H9 (cell line): Measurements from ENCODE around the gene OR6S1. TPM values are rescaled to one million over a fixed set of nuclear protein-coding genes. Genes with fewer than 3 reads are reported as not detected.

Experiments
- DNase-seq: peaks from one replicate; pipeline ENCODE4 v3.0.0-alpha.2; 2017
- H2AFZ ChIP-seq: one replicate; pipeline ENCODE4 v1.6.1; 2013; ENCODE audit warnings: mild to moderate bottlenecking, low read length, control low read depth, moderate library complexity
- H2AK5ac ChIP-seq: 2 replicates; pipeline ENCODE4 v1.6.1; 2013; ENCODE audit warnings: low read length, control low read depth, mixed read lengths; ENCODE audit not compliant: insufficient read length
- H2BK120ac ChIP-seq: one replicate; pipeline ENCODE4 v1.6.1; 2013; ENCODE audit warnings: low read depth, mild to moderate bottlenecking, low read length, control low read depth, inconsistent platforms; ENCODE audit not compliant: poor library complexity, severe bottlenecking
- H2BK12ac ChIP-seq: 2 replicates; pipeline ENCODE4 v1.6.1; 2013; ENCODE audit warnings: low read length, control low read depth, mixed read lengths, low read depth; ENCODE audit not compliant: insufficient read length
- H2BK15ac ChIP-seq: 2 replicates; pipeline ENCODE4 v1.6.1; 2013; ENCODE audit warnings: low read depth, low read length, control low read depth
- H2BK20ac ChIP-seq: one replicate; pipeline ENCODE4 v1.6.1; 2013; ENCODE audit warnings: low read depth, mild to moderate bottlenecking, low read length, control low read depth, inconsistent platforms; ENCODE audit not compliant: poor library complexity, severe bottlenecking
- H2BK5ac ChIP-seq: 2 replicates; pipeline ENCODE4 v1.6.1; 2013; ENCODE audit warnings: low read length, control low read depth, mixed read lengths; ENCODE audit not compliant: insufficient read length
- H3K14ac ChIP-seq: 2 replicates; pipeline ENCODE4 v1.6.1; 2013; ENCODE audit warnings: low read length, control low read depth; ENCODE audit not compliant: insufficient read depth
- H3K18ac ChIP-seq: 2 replicates; pipeline ENCODE4 v1.6.1; 2013; ENCODE audit warnings: low read depth, mild to moderate bottlenecking, mixed read lengths, low read length, control low read depth; ENCODE audit not compliant: insufficient read length
- H3K23ac ChIP-seq: 2 replicates; pipeline ENCODE4 v1.6.1; 2013; ENCODE audit warnings: low read length, control low read depth, mixed read lengths, low read depth; ENCODE audit not compliant: insufficient read length
- H3K23me2 ChIP-seq: 2 replicates; pipeline ENCODE4 v1.6.1; 2013; ENCODE audit warnings: low read depth, mild to moderate bottlenecking, mixed read lengths, low read length, control low read depth; ENCODE audit not compliant: insufficient read length, poor library complexity, severe bottlenecking
- H3K27ac ChIP-seq: 2 replicates; pipeline ENCODE4 v1.5.1; 2013; ENCODE audit warnings: low read length, control low read depth, mixed read lengths, low read depth; ENCODE audit not compliant: insufficient read length
- H3K27me3 ChIP-seq: 2 replicates; pipeline ENCODE4 v1.6.1; 2013; ENCODE audit warnings: low read length, control low read depth, inconsistent platforms; ENCODE audit not compliant: insufficient read depth
- H3K4ac ChIP-seq: 2 replicates; pipeline ENCODE4 v1.6.1; 2013; ENCODE audit warnings: low read depth, mild to moderate bottlenecking, control low read depth, inconsistent platforms, low read length, moderate library complexity
- H3K4me1 ChIP-seq: 2 replicates; pipeline ENCODE4 v1.6.1; 2013; ENCODE audit warnings: low read length, control low read depth, inconsistent platforms; ENCODE audit not compliant: insufficient read depth
- H3K4me2 ChIP-seq: 2 replicates; pipeline ENCODE4 v1.6.1; 2013; ENCODE audit warnings: low read length, control low read depth, mixed read lengths; ENCODE audit not compliant: insufficient read length, insufficient read depth
- H3K56ac ChIP-seq: 2 replicates; pipeline ENCODE4 v1.6.1; 2013; ENCODE audit warnings: low read depth, mild to moderate bottlenecking, mixed read lengths, low read length, control low read depth; ENCODE audit not compliant: insufficient read length
- H3K79me1 ChIP-seq: 2 replicates; pipeline ENCODE4 v1.6.1; 2013; ENCODE audit warnings: low read depth, mild to moderate bottlenecking, moderate library complexity, low read length, control low read depth, inconsistent platforms; ENCODE audit not compliant: insufficient read depth, poor library complexity, severe bottlenecking
- H3K79me2 ChIP-seq: 2 replicates; pipeline ENCODE4 v1.6.1; 2013; ENCODE audit warnings: low read length, control low read depth, inconsistent platforms; ENCODE audit not compliant: insufficient read depth
- H3K9ac ChIP-seq: 2 replicates; pipeline ENCODE4 v1.6.1; 2013; ENCODE audit warnings: low read length, control low read depth, mixed read lengths; ENCODE audit not compliant: insufficient read length; ENCODE audit errors: extremely low read depth
- H3K9me3 ChIP-seq: one replicate; pipeline ENCODE4 v1.6.1; 2013; ENCODE audit warnings: low read depth, low read length, inconsistent platforms; ENCODE audit not compliant: control insufficient read depth
- H3T11ph ChIP-seq: one replicate; pipeline ENCODE4 v1.6.1; 2013; ENCODE audit warnings: mild to moderate bottlenecking, low read length, control low read depth, inconsistent platforms
- H4K20me1 ChIP-seq: one replicate; pipeline ENCODE4 v1.6.1; 2013; ENCODE audit not compliant: control insufficient read depth, insufficient read length, insufficient read depth
- H4K5ac ChIP-seq: 2 replicates; pipeline ENCODE4 v1.6.1; 2013; ENCODE audit warnings: low read depth, mild to moderate bottlenecking, mixed read lengths, low read length, control low read depth; ENCODE audit not compliant: insufficient read length
- H4K8ac ChIP-seq: replicated peaks from 2 replicates; pipeline ENCODE4 v1.6.1; 2013; ENCODE audit warnings: low read length, control low read depth, mixed read lengths, low read depth; ENCODE audit not compliant: insufficient read length
- H4K91ac ChIP-seq: 2 replicates; pipeline ENCODE4 v1.6.1; 2013; ENCODE audit warnings: low read depth, mild to moderate bottlenecking, moderate library complexity, mixed read lengths, low read length, control low read depth; ENCODE audit not compliant: insufficient read length
- H3K27ac Mint-ChIP-seq, 3 experiments: 2 replicates in 2 of 3; 3 replicates in 1 of 3; pipeline ENCODE4 v1.8.0; 2020 to 2021; ENCODE audit warnings: mixed read lengths in 3 of 3, mild to moderate bottlenecking in 1 of 3, moderate library complexity in 1 of 3
- H3K27me3 Mint-ChIP-seq: 2 replicates; pipeline ENCODE4 v1.8.0; 2021; ENCODE audit warnings: low read depth, mild to moderate bottlenecking, moderate library complexity, mixed read lengths
- H3K36me3 Mint-ChIP-seq, 3 experiments: 2 replicates in 2 of 3; 3 replicates in 1 of 3; pipeline ENCODE4 v1.8.0; 2020 to 2021; ENCODE audit warnings: low read depth in 3 of 3, mixed read lengths in 3 of 3; ENCODE audit not compliant: insufficient read depth in 1 of 3
- H3K4me1 Mint-ChIP-seq, 2 experiments: 2 replicates each; pipeline ENCODE4 v1.8.0; 2020; ENCODE audit warnings: mixed read lengths in 2 of 2
- H3K4me3 Mint-ChIP-seq, 2 experiments: 2 replicates in 1 of 2; 3 replicates in 1 of 2; pipeline ENCODE4 v1.8.0; 2020 to 2021; ENCODE audit warnings: mild to moderate bottlenecking in 2 of 2, mixed read lengths in 2 of 2, moderate library complexity in 1 of 2
- H3K9me3 Mint-ChIP-seq, 2 experiments: 2 replicates in 1 of 2; 3 replicates in 1 of 2; pipeline ENCODE4 v1.8.0; 2020; ENCODE audit warnings: mild to moderate bottlenecking in 2 of 2, mixed read lengths in 2 of 2, moderate library complexity in 1 of 2
- WGBS: extraction: QIAGEN DNeasy Blood & Tissue Kit; methylation state at CpG from one replicate; pipeline ENCODE4 v1.1.7; 2013; ENCODE audit warnings: missing lambda C conversion rate, low lambda C conversion rate, mixed read lengths; ENCODE audit not compliant: insufficient read length; ENCODE audit errors: extremely low coverage; 5-methylcytosine and 5-hydroxymethylcytosine counted together
- total RNA-seq: library from RNA; stranded (reverse); gene quantifications from 2 replicates; pipeline ENCODE4 v1.2.1, GENCODE V29; 2021
- TF ChIP-seq, protein P1 (sequence below): fragments of 200-600 bp; sonication (generic); conservative IDR thresholded peaks from 3 replicates; pipeline ENCODE4 v1.8.0; 2021; ENCODE audit warnings: antibody characterized with exemption, mild to moderate bottlenecking

Gene OR6S1
- total RNA-seq, 1 experiment from 2014 or later, result not detected

DNA sequence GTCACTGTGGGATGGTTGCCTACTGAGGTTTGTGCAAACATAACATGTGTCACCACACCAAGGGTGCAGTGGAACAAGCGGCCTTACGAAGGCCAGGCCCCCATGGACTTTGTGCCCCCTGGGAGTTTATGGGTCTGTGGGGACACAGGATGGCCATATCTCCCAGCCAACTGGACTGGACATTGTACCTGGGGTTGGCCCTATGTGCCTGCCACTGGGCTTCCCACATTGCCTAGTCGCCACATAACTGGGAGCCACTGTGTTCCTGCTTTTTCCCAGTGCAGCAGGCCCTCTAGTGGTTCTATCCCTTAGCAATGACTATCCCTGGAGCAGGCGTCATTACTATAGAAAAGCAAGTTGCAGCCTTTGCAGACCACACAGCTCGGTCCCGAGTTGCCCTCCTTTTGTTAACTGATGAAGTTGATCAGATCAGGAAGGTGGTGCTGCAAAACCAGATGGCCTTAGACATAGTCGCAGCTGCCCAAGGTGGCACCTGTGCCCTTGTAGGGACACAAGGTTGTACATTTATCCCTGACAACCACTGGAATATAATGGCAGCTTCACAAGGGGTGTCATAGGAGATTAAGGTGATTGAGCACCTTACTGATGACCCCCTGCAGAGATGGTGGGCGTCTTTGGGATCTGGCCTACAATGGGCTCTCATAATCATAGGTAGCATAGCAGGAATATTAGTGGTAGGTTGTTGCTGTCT lies 35.1 kb downstream of the OR6S1 start:
- Histone ChIP-seq H3K9ac (no peak overlapping the region), H2BK20ac (no peak overlapping the region), H3K4me1 (no peaks in the 10 kb centered on the region; the same call in 1 of the 2 replicates), H3K27me3 (no peaks in the 10 kb centered on the region), H3K4me2 (no peak overlapping the region), H2BK5ac (no peak overlapping the region), H3K27ac (no peak overlapping the region), H4K5ac (no peak overlapping the region), H3K14ac (no peak overlapping the region), H4K8ac (no peak overlapping the region), H3K79me2 (no peaks in the 10 kb centered on the region), H3K23me2 (peaks cover 5% of the 10 kb centered on the region), H3K23ac (no peak overlapping the region), H4K91ac (no peak overlapping the region), H2BK15ac (no peak overlapping the region), H3K9me3 (no peaks in the 10 kb centered on the region), H4K20me1 (no peaks in the 10 kb centered on the region), H2BK12ac (no peak overlapping the region), H2AFZ (no peak overlapping the region), H2BK120ac (no peak overlapping the region), H2AK5ac (no peak overlapping the region), H3K56ac (no peak overlapping the region), H3K79me1 (no peaks in the 10 kb centered on the region), H3T11ph (no peak overlapping the region), H3K4ac (no peak overlapping the region), H3K18ac (no peak overlapping the region)
- TF ChIP-seq, protein P1, sequence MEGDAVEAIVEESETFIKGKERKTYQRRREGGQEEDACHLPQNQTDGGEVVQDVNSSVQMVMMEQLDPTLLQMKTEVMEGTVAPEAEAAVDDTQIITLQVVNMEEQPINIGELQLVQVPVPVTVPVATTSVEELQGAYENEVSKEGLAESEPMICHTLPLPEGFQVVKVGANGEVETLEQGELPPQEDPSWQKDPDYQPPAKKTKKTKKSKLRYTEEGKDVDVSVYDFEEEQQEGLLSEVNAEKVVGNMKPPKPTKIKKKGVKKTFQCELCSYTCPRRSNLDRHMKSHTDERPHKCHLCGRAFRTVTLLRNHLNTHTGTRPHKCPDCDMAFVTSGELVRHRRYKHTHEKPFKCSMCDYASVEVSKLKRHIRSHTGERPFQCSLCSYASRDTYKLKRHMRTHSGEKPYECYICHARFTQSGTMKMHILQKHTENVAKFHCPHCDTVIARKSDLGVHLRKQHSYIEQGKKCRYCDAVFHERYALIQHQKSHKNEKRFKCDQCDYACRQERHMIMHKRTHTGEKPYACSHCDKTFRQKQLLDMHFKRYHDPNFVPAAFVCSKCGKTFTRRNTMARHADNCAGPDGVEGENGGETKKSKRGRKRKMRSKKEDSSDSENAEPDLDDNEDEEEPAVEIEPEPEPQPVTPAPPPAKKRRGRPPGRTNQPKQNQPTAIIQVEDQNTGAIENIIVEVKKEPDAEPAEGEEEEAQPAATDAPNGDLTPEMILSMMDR, result peak; percentile 91
- Mint-ChIP-seq H3K36me3 (no peaks in the 10 kb centered on the region), H3K4me3 (peak overlapping the region in 1 of 2 experiments; percentile 36; a peak in 2 of 5 replicates), H3K9me3 (no peaks in the 10 kb centered on the region; a peak in 1 of 5 replicates), H3K4me1 (peaks cover 8 to 9% of the 10 kb centered on the region in 2 experiments), H3K27ac (no peak overlapping the region), H3K27me3 (no peaks in the 10 kb centered on the region)
- no CpG with 5 or more reads among the region's 8 CpGs for WGBS
- DNase-seq, result peak; percentile 79
